ENCODE data around the gene PPP1R12C.
"Not testable (repeated sequence)": the region's sequence is repeated elsewhere in the genome, so short reads cannot be mapped to it uniquely, and the experiment has no call there.

DNA sequence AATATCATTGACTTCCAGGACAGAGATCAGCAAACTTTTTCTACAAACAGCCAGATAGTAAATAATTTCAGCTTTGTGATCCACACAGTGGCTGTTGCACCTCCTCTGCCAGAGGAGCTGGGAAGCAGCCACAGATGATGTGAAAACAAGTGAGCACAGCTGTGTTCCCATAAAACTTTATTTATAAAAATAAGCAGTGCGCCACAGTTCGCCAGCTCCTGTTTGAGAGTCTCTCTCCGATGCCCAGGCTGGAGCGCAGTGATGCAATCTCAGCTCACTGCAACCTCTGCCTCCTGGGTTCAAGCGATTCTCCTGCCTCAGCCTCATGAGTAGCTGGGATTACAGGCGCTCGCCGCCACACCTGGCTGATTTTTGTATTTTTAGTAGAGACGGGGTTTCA lies 51.9 kb downstream of the PPP1R12C start:
- TF ChIP-seq MYC (IDR thresholded peaks at IDR 0.05; ENCODE audit: low read depth, low read length); POLR2A (IDR thresholded peaks at IDR 0.05; ENCODE audit: extremely low read depth, insufficient read length): not testable (repeated sequence)

All from NB4 (cell line).